Right hindlimb (tissue), 1 donor: ENCODE measurements around the gene IL36G.

Experiments used
- DNase-seq: peaks from one replicate; pipeline ENCODE4 v3.0.0-alpha.2; 2018

Gene IL36G

GRCh38 chr2:113025737-113026136 is 47.9 kb downstream of the IL36G start:
- no peak for DNase-seq

- no peak for DNase-seq
Observed at GRCh38 chr2:113027691-113028090, 49.9 kb downstream of the IL36G start.

DNA sequence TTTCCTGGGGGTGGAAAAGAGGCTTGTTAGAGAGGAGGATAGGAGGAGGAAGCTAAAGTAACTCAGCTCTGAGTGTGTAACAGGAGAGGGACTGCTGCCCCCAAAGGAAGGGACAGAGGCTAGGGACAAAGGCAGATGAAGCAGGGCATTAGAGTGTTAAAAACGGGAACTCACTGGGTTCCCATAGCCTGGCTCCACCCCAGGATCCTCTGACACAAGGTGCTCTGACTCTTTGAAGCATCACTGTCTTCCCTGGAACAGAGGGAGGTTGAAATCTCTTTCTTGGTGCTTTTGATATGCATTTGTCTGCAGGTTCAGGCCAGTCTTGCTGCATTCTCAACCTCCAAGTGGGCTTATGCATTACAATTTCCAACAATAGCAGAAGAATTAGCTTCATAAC is 50.3 kb downstream of the IL36G start:
- no peak for DNase-seq

DNA sequence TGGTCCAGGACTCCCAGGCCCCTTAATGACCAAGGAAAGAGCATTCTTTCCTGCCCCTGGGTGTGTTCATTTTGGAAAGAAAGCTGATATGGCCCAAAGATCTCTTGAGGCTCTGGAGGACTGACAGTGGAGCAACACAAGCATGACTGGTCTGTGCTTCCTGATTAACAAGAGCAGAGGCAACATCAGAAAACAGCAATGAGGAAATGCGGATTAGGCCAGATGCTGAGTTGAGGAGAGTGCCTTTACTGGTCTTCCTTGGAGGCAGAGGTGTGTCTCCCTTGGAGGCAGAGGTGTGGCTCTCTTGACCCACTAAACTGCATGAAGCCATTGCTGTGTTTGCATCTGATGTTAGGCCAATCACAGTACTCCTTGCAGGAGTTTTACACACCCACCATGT is 54.9 kb downstream of the IL36G start:
- no peak for DNase-seq

DNA sequence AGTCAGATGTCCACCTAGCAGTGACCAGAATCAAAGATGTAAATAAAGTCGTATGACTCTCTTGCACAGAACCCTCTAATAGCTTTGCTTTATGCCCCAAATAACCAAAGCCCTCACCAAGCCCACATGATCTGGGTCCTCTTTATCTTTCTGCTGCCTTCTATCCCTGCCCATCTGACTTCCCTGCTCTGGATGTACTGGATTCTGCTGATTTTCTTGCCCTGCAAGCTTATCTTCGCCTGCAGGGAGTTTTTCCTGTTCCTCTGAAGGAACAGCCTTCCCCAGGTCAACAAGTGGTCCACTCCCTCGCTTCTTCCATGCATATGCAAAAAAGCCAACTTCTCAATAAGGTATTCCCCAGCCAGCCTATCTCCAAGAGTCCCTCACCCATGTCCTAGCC is 56.2 kb downstream of the IL36G start:
- no peak for DNase-seq
